Esophagus squamous epithelium (tissue), 4 donors: Measurements from ENCODE around the gene GSTO2.

ENCODE experiments used
- CTCF ChIP-seq, 6 experiments: fragments of 450-650 bp in 4 of 6; fragments of 200-600 bp in 2 of 6; sonication (generic) in 2 of 6; IDR thresholded peaks; one replicate each; pipeline ENCODE4 v1.5.1; 2016 to 2019; ENCODE audit warnings: antibody characterized with exemption in 6 of 6, mild to moderate bottlenecking in 4 of 6, moderate library complexity in 4 of 6
- POLR2A ChIP-seq, 4 donors: fragments of 450-650 bp; IDR thresholded peaks; one replicate each; pipeline ENCODE4 v1.6.1; 2017; ENCODE audit warnings: antibody characterized with exemption in 4 of 4, mild to moderate bottlenecking in 4 of 4, moderate library complexity in 3 of 4

- no peak for TF ChIP-seq POLR2A (IDR thresholded peaks at IDR 0.05)
- no peak for TF ChIP-seq CTCF (IDR thresholded peaks at IDR 0.05)
Measured at GRCh38 chr10:104332243-104333031, 63.5 kb downstream of the GSTO2 start.
